DND-41 (cell line): ENCODE measurements around the gene ASXL2.

Experiments used
- CTCF ChIP-seq: IDR thresholded peaks from 2 replicates; pipeline ENCODE4 v1.5.1; 2012; ENCODE audit warnings: borderline replicate concordance, low read length, moderate library complexity, mild to moderate bottlenecking; ENCODE audit not compliant: poor library complexity, severe bottlenecking; ENCODE audit errors: extremely low read depth
- EZH2 ChIP-seq: IDR thresholded peaks from 3 replicates; pipeline ENCODE4 v1.6.1; 2012; ENCODE audit warnings: borderline replicate concordance, low read depth, mild to moderate bottlenecking, moderate library complexity, low read length, inconsistent platforms; ENCODE audit not compliant: severe bottlenecking

GRCh38 chr2:25808006-25808383, 70.3 kb downstream of the ASXL2 start:
- TF ChIP-seq CTCF (no peak), EZH2 (no peak)
